Measurements from ENCODE around the gene ARID3C. TPM values are rescaled to one million over a fixed set of nuclear protein-coding genes. Genes with fewer than 3 reads are reported as not detected.

The ARID3C gene
- total RNA-seq, 2 experiments from 2014 or later, result 0.15 to 0.18 TPM

GRCh38 chr9:34587271-34587670 is 41.6 kb downstream of the ARID3C start:
- POLR2A ChIA-PET, result no interaction called here
- Mint-ChIP-seq H3K27me3 (peaks cover 79% of the 10 kb centered on the region), H3K4me1 (peaks cover 31% of the 10 kb centered on the region), H3K4me3 (no peak overlapping the region), H3K27ac (no peak overlapping the region), H3K36me3 (ENCODE audit: low read depth) (no peaks in the 10 kb centered on the region), H3K9me3 (no peaks in the 10 kb centered on the region)
- no peak for DNase-seq
- CTCF ChIA-PET, result interaction anchor here (0.5 to 1.1 kb wide), 4 partner anchors 15 to 380 kb away, joined by 3 to 7 read pairs (median 4); partner anchors contain the start of gene SIGMAR1

- POLR2A ChIA-PET, result no interaction called here
- peaks cover 22% of the 10 kb centered on the region for H3K4me1 Mint-ChIP-seq
- no peaks in the 10 kb centered on the region for H3K9me3 Mint-ChIP-seq
- H3K36me3 Mint-ChIP-seq (ENCODE audit: low read depth), result no peaks in the 10 kb centered on the region
- no peak for DNase-seq
- H3K27ac Mint-ChIP-seq, result no peak overlapping the region
- no peak overlapping the region for H3K4me3 Mint-ChIP-seq
- CTCF ChIA-PET, result no interaction called here
- H3K27me3 Mint-ChIP-seq, result peaks cover 76% of the 10 kb centered on the region
Measured at GRCh38 chr9:34585946-34586669, 42.8 kb downstream of the ARID3C start.

DNA sequence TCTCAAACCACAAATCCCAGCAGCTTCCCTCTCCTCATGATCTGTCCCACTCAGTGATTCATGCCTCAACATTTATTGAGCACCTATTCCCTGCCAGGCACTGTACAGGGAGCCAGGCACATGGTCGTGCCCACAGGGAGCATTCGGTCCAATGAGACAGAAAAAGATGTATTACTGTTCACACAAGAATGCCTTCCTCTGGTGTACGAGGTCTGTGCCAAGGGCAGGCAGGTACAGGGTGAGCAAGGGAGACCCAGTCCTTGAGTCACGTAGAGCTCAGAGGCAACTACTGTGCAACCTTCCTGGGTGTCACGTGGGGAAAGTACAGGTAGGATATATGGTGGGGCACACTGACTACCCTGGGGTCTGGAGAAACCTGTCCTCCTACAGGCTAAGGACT is 43.9 kb downstream of the ARID3C start:
- H3K4me3 Mint-ChIP-seq, result no peak overlapping the region
- CTCF ChIA-PET, result no interaction called here
- H3K36me3 Mint-ChIP-seq (ENCODE audit: low read depth), result no peaks in the 10 kb centered on the region
- DNase-seq, result no peak
- POLR2A ChIA-PET, result no interaction called here
- H3K9me3 Mint-ChIP-seq, result no peaks in the 10 kb centered on the region
- H3K4me1 Mint-ChIP-seq, result peaks cover 11% of the 10 kb centered on the region
- no peak overlapping the region for H3K27ac Mint-ChIP-seq
- peaks cover 76% of the 10 kb centered on the region for H3K27me3 Mint-ChIP-seq

DNA sequence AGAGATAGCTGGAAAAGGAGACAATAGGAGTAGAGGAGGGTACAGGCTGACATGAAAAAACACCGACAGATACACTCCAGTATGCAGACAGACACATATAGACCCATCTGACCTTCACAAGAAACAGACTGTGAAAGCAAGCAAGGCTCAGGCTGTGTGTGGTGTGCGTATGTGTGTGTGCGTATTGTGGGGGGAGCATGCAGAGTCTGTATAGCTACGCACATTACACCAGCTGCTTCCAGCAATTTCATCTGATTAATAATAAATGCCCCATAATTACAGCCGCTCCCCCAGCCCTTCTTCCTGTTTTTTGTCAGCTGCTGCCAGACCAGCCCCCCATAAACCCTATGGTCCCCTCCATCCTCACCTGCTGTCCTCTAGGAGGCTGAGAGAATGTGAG is 46.1 kb downstream of the ARID3C start:
- ChIA-PET CTCF (interaction anchor here (0.6 to 2.1 kb wide), 2 partner anchors 9 to 154 kb away, joined by 3 to 7 read pairs; no protein-coding TSS in a partner anchor), POLR2A (no interaction called here)
- no peaks in the 10 kb centered on the region for H3K36me3 Mint-ChIP-seq (ENCODE audit: low read depth)
- H3K27ac Mint-ChIP-seq, result no peak overlapping the region
- H3K4me1 Mint-ChIP-seq, result no peaks in the 10 kb centered on the region
- no peak for DNase-seq
- no peak overlapping the region for H3K4me3 Mint-ChIP-seq
- no peaks in the 10 kb centered on the region for H3K9me3 Mint-ChIP-seq
- peaks cover 78% of the 10 kb centered on the region for H3K27me3 Mint-ChIP-seq

- H3K4me3 Mint-ChIP-seq, result no peak overlapping the region
- H3K27ac Mint-ChIP-seq, result no peak overlapping the region
- DNase-seq, result no peak
- CTCF ChIA-PET, result interaction anchor here (0.6 to 1.0 kb wide), 2 partner anchors 135 to 1062 kb away, joined by 3 read pairs; no protein-coding TSS in a partner anchor
- H3K27me3 Mint-ChIP-seq, result peaks cover 76% of the 10 kb centered on the region
- H3K4me1 Mint-ChIP-seq, result peaks cover 5% of the 10 kb centered on the region
- POLR2A ChIA-PET, result no interaction called here
- H3K36me3 Mint-ChIP-seq (ENCODE audit: low read depth), result no peaks in the 10 kb centered on the region
- no peaks in the 10 kb centered on the region for H3K9me3 Mint-ChIP-seq
Measured at GRCh38 chr9:34581318-34581717, 47.5 kb downstream of the ARID3C start.

DNA sequence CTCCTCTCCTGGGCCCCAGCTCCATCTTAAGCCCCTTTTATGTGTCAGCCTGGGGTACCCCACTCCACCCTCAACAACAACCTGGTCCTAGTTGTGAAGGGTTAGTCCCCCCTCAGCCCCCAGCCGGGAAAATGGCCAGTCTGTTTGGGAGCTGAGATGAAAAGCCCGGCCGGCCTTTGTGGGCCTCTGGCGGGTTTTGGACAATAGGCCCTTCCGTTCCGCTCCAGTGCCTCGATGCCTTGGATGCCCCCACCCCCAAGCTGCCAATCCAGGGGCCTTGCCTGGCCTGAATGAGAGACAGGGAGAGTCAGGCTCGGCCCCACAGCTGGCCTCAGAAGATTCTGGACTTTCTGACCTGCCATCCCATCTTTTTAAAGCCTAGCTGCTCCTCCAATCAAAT is 48.5 kb downstream of the ARID3C start:
- no peak for DNase-seq
- no peaks in the 10 kb centered on the region for H3K36me3 Mint-ChIP-seq (ENCODE audit: low read depth)
- H3K27me3 Mint-ChIP-seq, result peaks cover 73% of the 10 kb centered on the region
- H3K27ac Mint-ChIP-seq, result no peak overlapping the region
- peaks cover 5% of the 10 kb centered on the region for H3K4me1 Mint-ChIP-seq
- CTCF ChIA-PET, result interaction anchor here (1.0 kb wide), 1 partner anchor 23 kb away, joined by 4 read pairs; no protein-coding TSS in a partner anchor
- H3K4me3 Mint-ChIP-seq, result no peak overlapping the region
- POLR2A ChIA-PET, result no interaction called here
- H3K9me3 Mint-ChIP-seq, result no peaks in the 10 kb centered on the region

DNA sequence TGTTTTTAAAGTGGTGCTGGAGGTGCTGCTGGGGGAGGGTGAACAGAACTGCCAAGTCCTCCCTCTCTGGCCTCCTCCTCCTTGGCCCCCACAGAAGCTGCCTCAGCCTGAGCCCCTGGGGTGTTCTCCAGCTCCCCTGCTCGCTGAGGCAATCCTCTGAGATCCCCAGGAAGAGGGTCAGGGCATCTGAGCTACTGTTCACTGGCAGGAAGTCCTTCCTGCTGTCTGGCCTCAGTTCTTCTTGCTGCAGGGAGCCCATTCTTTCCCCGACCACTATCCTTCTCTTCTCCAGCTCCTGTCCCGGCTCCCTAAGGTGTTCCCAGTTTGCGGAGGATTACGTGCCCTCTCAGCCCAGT is 49.1 kb downstream of the ARID3C start:
- DNase-seq, result no peak
- H3K36me3 Mint-ChIP-seq (ENCODE audit: low read depth), result no peaks in the 10 kb centered on the region
- ChIA-PET POLR2A (interaction anchor here (1.1 kb wide), 1 partner anchor 9 kb away, joined by 4 read pairs; no protein-coding TSS in a partner anchor), CTCF (interaction anchor here (0.6 to 1.0 kb wide), 3 partner anchors 12 to 350 kb away, joined by 3 to 4 read pairs (median 3); no protein-coding TSS in a partner anchor)
- H3K27me3 Mint-ChIP-seq, result peaks cover 73% of the 10 kb centered on the region
- no peak overlapping the region for H3K27ac Mint-ChIP-seq
- no peak overlapping the region for H3K4me3 Mint-ChIP-seq
- peaks cover 5% of the 10 kb centered on the region for H3K4me1 Mint-ChIP-seq
- H3K9me3 Mint-ChIP-seq, result no peaks in the 10 kb centered on the region

DNA sequence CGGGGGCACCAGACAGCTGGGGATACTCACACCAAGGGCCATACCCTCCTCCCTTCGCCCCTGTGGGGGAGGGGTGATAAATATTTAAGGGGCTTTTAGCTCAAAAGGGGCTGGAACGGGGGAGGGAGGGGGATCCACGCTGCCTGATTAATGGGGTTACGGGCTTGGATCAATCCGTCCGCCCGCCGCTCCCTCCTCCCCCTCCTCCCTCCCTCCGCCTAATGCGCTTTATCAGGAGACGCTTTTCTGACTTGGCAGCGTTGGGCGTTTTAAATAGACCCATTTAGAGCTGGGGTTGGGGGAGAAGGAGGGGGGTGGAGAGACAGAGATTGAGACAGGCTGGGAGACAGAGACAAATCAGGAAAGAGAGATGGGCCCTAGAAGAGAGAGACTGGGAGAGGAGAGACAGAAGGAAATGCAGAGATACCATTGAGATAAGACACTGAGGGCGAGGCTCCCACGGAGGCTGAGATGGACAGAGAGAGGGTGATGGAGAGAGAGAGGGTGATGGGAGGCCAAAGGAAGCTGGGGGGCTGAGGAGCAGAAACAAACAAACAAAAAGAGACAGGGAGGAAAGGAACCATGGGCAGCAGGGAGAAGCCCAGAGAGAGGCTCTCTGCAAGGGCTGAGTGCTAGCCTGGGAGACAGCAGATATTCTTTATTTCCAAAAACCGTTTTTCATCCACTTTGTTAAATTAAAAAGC is 49.6 kb downstream of the ARID3C start:
- H3K27me3 Mint-ChIP-seq, result peaks cover 70% of the 10 kb centered on the region
- peaks cover 5% of the 10 kb centered on the region for H3K4me1 Mint-ChIP-seq
- no peaks in the 10 kb centered on the region for H3K36me3 Mint-ChIP-seq (ENCODE audit: low read depth)
- H3K27ac Mint-ChIP-seq, result no peak overlapping the region
- no peaks in the 10 kb centered on the region for H3K9me3 Mint-ChIP-seq
- ChIA-PET POLR2A (interaction anchor here (1.1 kb wide), 1 partner anchor 8 kb away, joined by 4 read pairs; no protein-coding TSS in a partner anchor), CTCF (interaction anchor here (0.6 to 1.0 kb wide), 3 partner anchors 12 to 350 kb away, joined by 3 to 4 read pairs (median 3); no protein-coding TSS in a partner anchor)
- no peak for DNase-seq
- H3K4me3 Mint-ChIP-seq, result no peak overlapping the region

- no peaks in the 10 kb centered on the region for H3K36me3 Mint-ChIP-seq (ENCODE audit: low read depth)
- DNase-seq, result no peak
- peaks cover 68% of the 10 kb centered on the region for H3K27me3 Mint-ChIP-seq
- no peaks in the 10 kb centered on the region for H3K9me3 Mint-ChIP-seq
- ChIA-PET POLR2A (no interaction called here), CTCF (no interaction called here)
- H3K4me1 Mint-ChIP-seq, result peaks cover 5% of the 10 kb centered on the region
- no peak overlapping the region for H3K4me3 Mint-ChIP-seq
- H3K27ac Mint-ChIP-seq, result no peak overlapping the region
Measured at GRCh38 chr9:34578241-34579103, 50.4 kb downstream of the ARID3C start.

GRCh38 chr9:34577400-34578240 is 51.2 kb downstream of the ARID3C start:
- no peak for DNase-seq
- no peak overlapping the region for H3K4me3 Mint-ChIP-seq
- H3K36me3 Mint-ChIP-seq (ENCODE audit: low read depth), result no peaks in the 10 kb centered on the region
- no peaks in the 10 kb centered on the region for H3K9me3 Mint-ChIP-seq
- H3K4me1 Mint-ChIP-seq, result peaks cover 5% of the 10 kb centered on the region
- POLR2A ChIA-PET, result no interaction called here
- CTCF ChIA-PET, result no interaction called here
- H3K27ac Mint-ChIP-seq, result no peak overlapping the region
- peaks cover 61% of the 10 kb centered on the region for H3K27me3 Mint-ChIP-seq

- Mint-ChIP-seq H3K4me3 (no peak overlapping the region), H3K4me1 (peaks cover 5% of the 10 kb centered on the region), H3K36me3 (ENCODE audit: low read depth) (no peaks in the 10 kb centered on the region), H3K27ac (no peak overlapping the region), H3K27me3 (peaks cover 57% of the 10 kb centered on the region), H3K9me3 (no peaks in the 10 kb centered on the region)
- no peak for DNase-seq
- ChIA-PET POLR2A (no interaction called here), CTCF (interaction anchor here (0.5 kb wide), 1 partner anchor 56 kb away, joined by 3 read pairs; no protein-coding TSS in a partner anchor)
Measured at GRCh38 chr9:34576597-34577399, 52.1 kb downstream of the ARID3C start.

Measured in activated CD4-positive, alpha-beta memory T cell treated with anti-CD3 and anti-CD28 coated beads, Interleukin-2, amount 10 ng/mL, durations not matched to agents 7 days and 5 days (primary cell).